ENCODE measurements around the gene YIF1A.
"Not testable (repeated sequence)": the region's sequence is repeated elsewhere in the genome, so short reads cannot be mapped to it uniquely, and the experiment has no call there.

Gene YIF1A

GRCh38 chr11:66311965-66312548 is 23.1 kb upstream of the YIF1A start:
- peak; percentile 97 to 98 for DNase-seq (ENCODE audit: low read depth in 2 of 2)

- no peak for DNase-seq (ENCODE audit: low read depth in 2 of 2)
These were observed 22.6 kb upstream of the YIF1A start for GRCh38 chr11:66311470-66311964.

- DNase-seq (ENCODE audit: low read depth in 2 of 2), result not testable (repeated sequence)
These were observed 22.0 kb upstream of the YIF1A start for GRCh38 chr11:66310803-66311440.

GRCh38 chr11:66310324-66310723 is 21.4 kb upstream of the YIF1A start:
- DNase-seq (ENCODE audit: low read depth in 2 of 2), result no peak

GRCh38 chr11:66309475-66309874 is 20.5 kb upstream of the YIF1A start:
- no peak for DNase-seq (ENCODE audit: low read depth in 2 of 2)

- DNase-seq (ENCODE audit: low read depth in 2 of 2), result no peak
These were observed 13.7 kb upstream of the YIF1A start for GRCh38 chr11:66302656-66303055.

GRCh38 chr11:66299186-66299585 is 10.2 kb upstream of the YIF1A start:
- DNase-seq (ENCODE audit: low read depth in 2 of 2), result no peak

GRCh38 chr11:66297610-66298009 is 8.7 kb upstream of the YIF1A start:
- no peak for DNase-seq (ENCODE audit: low read depth in 2 of 2)

- DNase-seq (ENCODE audit: low read depth in 2 of 2), result no peak
These were observed 6.0 kb upstream of the YIF1A start for GRCh38 chr11:66294626-66295620.

GRCh38 chr11:66293777-66294625 is 5.1 kb upstream of the YIF1A start:
- DNase-seq (ENCODE audit: low read depth in 2 of 2), result no peak

- DNase-seq (ENCODE audit: low read depth in 2 of 2), result no peak
These were observed 4.4 kb upstream of the YIF1A start for GRCh38 chr11:66293352-66293751.

- no peak for DNase-seq (ENCODE audit: low read depth in 2 of 2)
These were observed 3.8 kb upstream of the YIF1A start for GRCh38 chr11:66292543-66293332.

GRCh38 chr11:66291706-66292542 is 3.0 kb upstream of the YIF1A start, which contains the start of gene TMEM151A:
TSS of gene TMEM151A (plus strand) at chr11:66291894. CDS start at chr11:66292014, 120 bp downstream.
- DNase-seq (ENCODE audit: low read depth in 2 of 2), result no peak

- no peak for DNase-seq (ENCODE audit: low read depth in 2 of 2)
These were observed 2.4 kb upstream of the YIF1A start for GRCh38 chr11:66291303-66291705.

- DNase-seq (ENCODE audit: low read depth in 2 of 2), result no peak
These were observed 1.3 kb upstream of the YIF1A start for GRCh38 chr11:66290330-66290621.

- peak; percentile 65 to 71 for DNase-seq (ENCODE audit: low read depth in 2 of 2)
These were observed 796 bp upstream of the YIF1A start for GRCh38 chr11:66289548-66290329.

- no peak for DNase-seq (ENCODE audit: low read depth in 2 of 2)
These were observed 863 bp downstream of the YIF1A start for GRCh38 chr11:66287889-66288670.

- no peak for DNase-seq (ENCODE audit: low read depth in 2 of 2)
These were observed 1.6 kb downstream of the YIF1A start for GRCh38 chr11:66287211-66287888.

All from stimulated activated CD8-positive, alpha-beta memory T cell treated with anti-CD3 and anti-CD28 coated beads, Interleukin-7, amount 100 ng/mL, for 4 hours (primary cell).